BLaER1 (cell line): ENCODE data around the gene BTLA.

Experiments used
- H3K27ac ChIP-seq: shearing (Covaris generic); formaldehyde crosslinking; 2 replicates; pipeline ENCODE4 v1.8.1; 2022
- H3K27me3 ChIP-seq: shearing (Covaris generic); formaldehyde crosslinking; 2 replicates; pipeline ENCODE4 v1.8.1; 2022
- H3K36me3 ChIP-seq: shearing (Covaris generic); formaldehyde crosslinking; 2 replicates; pipeline ENCODE4 v1.8.1; 2022
- H3K4me1 ChIP-seq: shearing (Covaris generic); formaldehyde crosslinking; 2 replicates; pipeline ENCODE4 v1.8.1; 2022
- H3K4me2 ChIP-seq: shearing (Covaris generic); formaldehyde crosslinking; 2 replicates; pipeline ENCODE4 v1.8.1; 2022
- H3K4me3 ChIP-seq: shearing (Covaris generic); formaldehyde crosslinking; 2 replicates; pipeline ENCODE4 v1.8.1; 2022
- H3K9ac ChIP-seq: shearing (Covaris generic); formaldehyde crosslinking; 2 replicates; pipeline ENCODE4 v1.8.1; 2022
- H3K9me3 ChIP-seq: shearing (Covaris generic); formaldehyde crosslinking; 2 replicates; pipeline ENCODE4 v1.8.1; 2022
- H4K20me1 ChIP-seq: shearing (Covaris generic); formaldehyde crosslinking; 2 replicates; pipeline ENCODE4 v1.8.1; 2022
- Cebpa-rat ChIP-seq: shearing (Covaris generic); IDR thresholded peaks from 2 replicates; pipeline ENCODE4 v1.8.1; 2022

The BTLA gene

DNA sequence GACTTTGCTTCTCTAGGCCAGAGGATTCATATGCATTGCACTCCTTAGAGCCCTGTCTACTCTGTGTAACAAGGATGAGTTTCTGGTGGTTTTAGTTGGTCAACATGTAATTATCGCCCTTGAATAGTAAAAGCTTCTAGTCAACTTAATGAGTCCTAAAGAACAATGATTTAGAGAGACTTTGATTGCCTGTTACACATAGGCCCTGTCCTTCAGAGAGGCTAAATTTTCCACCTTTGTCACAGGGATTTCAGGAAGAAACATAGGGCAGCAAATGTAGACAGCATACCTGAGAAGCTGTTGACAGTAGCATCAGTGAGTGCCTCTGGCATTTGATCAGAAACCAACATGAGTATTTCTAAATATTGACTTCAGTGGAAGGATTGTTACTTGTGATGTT is 7.1 kb downstream of the BTLA start:
- H3K36me3 ChIP-seq, result no peaks in the 10 kb centered on the region
- no peak overlapping the region for H3K4me3 ChIP-seq
- H3K9ac ChIP-seq, result no peak overlapping the region
- H3K27me3 ChIP-seq, result no peaks in the 10 kb centered on the region
- no peak overlapping the region for H3K27ac ChIP-seq
- TF ChIP-seq Cebpa-rat, result no peak
- no peak overlapping the region for H3K4me2 ChIP-seq
- peaks cover 8% of the 10 kb centered on the region for H3K4me1 ChIP-seq
- no peaks in the 10 kb centered on the region for H4K20me1 ChIP-seq
- H3K9me3 ChIP-seq, result no peaks in the 10 kb centered on the region

DNA sequence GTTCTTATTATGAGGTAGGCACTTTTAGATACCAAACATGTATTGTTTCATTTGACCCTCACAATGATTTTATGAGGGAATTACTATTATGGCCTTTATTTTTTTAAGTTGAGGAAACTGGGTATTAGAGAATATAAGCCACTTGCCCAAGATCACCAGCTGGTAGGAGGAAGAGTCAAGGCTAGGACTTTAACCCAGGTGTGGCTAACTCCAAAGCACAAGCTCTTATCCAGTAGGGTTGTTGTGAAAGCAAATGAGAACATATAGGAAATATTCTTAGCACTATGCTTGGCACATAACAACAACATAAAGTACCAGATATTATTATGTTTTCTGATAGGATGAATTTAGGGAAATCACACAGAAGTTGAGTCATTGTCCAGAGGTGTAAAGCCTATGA is 7.9 kb downstream of the BTLA start:
- Histone ChIP-seq H3K27me3 (no peaks in the 10 kb centered on the region), H3K4me1 (peaks cover 3% of the 10 kb centered on the region), H3K27ac (no peak overlapping the region), H3K4me3 (no peak overlapping the region), H3K4me2 (no peak overlapping the region), H4K20me1 (no peaks in the 10 kb centered on the region), H3K9me3 (no peaks in the 10 kb centered on the region), H3K9ac (no peak overlapping the region), H3K36me3 (no peaks in the 10 kb centered on the region)
- no peak for TF ChIP-seq Cebpa-rat

DNA sequence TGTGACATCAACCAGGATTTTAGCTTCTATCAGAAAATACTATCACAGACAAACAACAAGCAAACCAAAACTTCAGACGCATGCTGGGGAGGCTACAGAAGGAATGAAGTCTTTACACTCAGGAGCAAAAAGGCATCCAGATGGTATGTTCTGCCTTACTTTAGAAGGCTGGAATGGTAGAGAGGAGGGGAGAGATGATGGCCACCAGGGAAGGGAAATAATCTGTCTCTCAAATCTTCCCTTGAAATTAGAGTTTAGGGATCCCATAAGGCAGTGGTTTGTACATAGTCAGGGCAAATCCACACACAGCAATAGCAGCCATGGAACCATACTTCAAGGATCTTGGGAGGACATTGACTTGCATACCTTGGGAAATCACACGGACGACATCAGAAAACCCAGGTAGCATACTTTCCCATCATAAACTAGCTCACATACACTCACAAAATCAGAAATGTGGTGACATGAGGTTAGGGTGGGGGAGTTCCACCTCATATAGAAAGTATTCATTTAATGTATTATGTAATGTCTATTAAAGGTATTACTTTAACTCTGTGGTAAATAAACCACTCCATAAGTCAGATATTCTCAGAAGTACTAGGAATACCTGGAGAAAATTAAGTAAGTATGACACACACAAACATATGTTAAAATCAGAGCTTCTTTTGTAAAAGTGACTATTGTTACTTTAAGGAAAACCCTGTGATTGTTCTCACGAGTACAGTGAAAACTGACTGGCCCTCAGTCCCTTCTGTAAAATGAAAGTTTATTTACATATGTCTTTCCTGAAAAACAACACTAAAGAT is 9.4 kb downstream of the BTLA start:
- Histone ChIP-seq H3K4me2 (no peak overlapping the region), H3K27me3 (no peaks in the 10 kb centered on the region), H3K9me3 (no peaks in the 10 kb centered on the region; the same call in 1 of the 2 replicates), H4K20me1 (no peaks in the 10 kb centered on the region), H3K4me1 (no peaks in the 10 kb centered on the region), H3K27ac (no peak overlapping the region), H3K4me3 (no peak overlapping the region), H3K9ac (no peak overlapping the region), H3K36me3 (no peaks in the 10 kb centered on the region)
- no peak for TF ChIP-seq Cebpa-rat

DNA sequence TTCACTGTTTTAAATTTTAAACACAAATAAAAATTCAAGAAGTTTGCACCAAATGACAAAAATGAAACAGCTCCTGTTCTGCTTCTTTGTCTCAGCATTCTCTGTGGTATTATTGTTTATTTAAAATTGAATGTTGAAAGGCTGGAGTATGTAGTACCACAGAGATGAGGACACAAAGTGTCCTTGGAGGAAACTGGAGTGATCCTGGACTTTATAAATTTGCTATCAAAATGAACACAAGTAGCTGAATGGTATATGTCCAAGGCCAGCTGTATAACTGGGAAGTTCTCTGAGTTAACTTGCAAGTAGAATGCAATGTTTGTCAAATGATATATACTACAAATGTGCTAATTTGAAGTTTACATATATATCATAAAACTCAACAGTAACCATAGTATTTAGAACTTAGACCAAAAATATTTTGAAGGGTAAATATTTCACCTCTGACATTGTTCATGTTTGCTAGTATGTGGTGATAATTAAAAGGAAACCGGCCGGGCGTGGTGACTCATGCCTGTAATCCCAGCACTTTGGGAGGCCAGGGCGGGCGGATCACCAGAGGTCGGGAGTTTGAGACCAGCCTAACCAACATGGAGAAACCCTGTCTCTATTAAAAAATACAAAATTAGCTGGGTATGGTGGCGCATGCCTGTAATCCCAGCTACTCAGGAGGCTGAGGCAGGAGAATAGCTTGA is 12.3 kb downstream of the BTLA start:
- Histone ChIP-seq H3K4me1 (no peaks in the 10 kb centered on the region), H3K27ac (no peak overlapping the region), H3K36me3 (no peaks in the 10 kb centered on the region), H3K9ac (no peak overlapping the region), H3K9me3 (no peaks in the 10 kb centered on the region; the same call in 1 of the 2 replicates), H3K27me3 (no peaks in the 10 kb centered on the region), H3K4me2 (no peak overlapping the region), H3K4me3 (no peak overlapping the region), H4K20me1 (no peaks in the 10 kb centered on the region)
- TF ChIP-seq Cebpa-rat, result no peak

DNA sequence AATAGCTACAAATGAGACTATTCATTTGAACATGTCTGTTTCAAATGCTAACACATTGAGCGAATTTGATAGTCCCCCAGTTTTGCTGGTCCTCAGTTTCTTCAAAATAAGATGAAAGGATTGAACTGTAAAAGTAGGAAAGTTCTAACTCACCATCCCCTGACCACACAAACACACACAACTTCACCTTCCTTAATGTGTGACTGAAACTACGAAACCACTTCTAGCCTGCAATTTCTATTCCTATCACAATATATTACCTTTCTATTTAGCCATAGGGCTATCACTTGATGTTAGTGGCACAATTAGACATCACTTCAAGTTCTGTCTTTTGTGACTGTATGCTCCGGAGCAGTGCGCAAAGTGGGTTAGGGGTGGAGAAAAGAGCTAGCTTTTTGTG is 14.9 kb downstream of the BTLA start:
- H3K9ac ChIP-seq, result no peak overlapping the region
- no peak for TF ChIP-seq Cebpa-rat
- H3K36me3 ChIP-seq, result no peaks in the 10 kb centered on the region
- no peak overlapping the region for H3K27ac ChIP-seq
- H3K9me3 ChIP-seq, result no peaks in the 10 kb centered on the region; the same call in 1 of the 2 replicates
- H3K4me1 ChIP-seq, result no peaks in the 10 kb centered on the region
- H3K4me3 ChIP-seq, result no peak overlapping the region
- no peak overlapping the region for H3K4me2 ChIP-seq
- no peaks in the 10 kb centered on the region for H4K20me1 ChIP-seq
- H3K27me3 ChIP-seq, result no peaks in the 10 kb centered on the region

DNA sequence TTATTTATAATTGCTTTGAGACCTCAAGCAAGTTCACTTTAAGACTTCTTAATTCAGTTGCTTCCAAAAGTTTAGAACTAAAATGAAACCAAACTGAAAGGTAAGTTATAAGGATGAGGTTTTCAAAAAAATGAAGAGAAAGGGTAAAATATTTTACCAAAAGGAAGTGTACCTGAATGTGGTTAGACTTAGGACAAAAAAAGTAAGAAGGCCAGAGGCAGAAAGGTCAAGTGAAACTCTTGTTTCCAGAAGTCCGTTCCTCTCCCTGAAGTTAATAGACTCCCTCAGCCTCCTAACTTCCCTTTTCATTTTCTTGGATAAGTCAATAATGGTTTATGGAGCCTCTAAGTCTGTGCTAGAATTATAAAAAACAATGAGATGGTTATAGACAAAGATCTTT is 16.6 kb downstream of the BTLA start:
- H3K4me1 ChIP-seq, result no peaks in the 10 kb centered on the region
- no peaks in the 10 kb centered on the region for H3K36me3 ChIP-seq
- H3K9me3 ChIP-seq, result no peaks in the 10 kb centered on the region; the same call in 1 of the 2 replicates
- no peaks in the 10 kb centered on the region for H4K20me1 ChIP-seq
- no peak overlapping the region for H3K4me3 ChIP-seq
- TF ChIP-seq Cebpa-rat, result no peak
- no peak overlapping the region for H3K9ac ChIP-seq
- H3K27ac ChIP-seq, result no peak overlapping the region
- H3K4me2 ChIP-seq, result no peak overlapping the region
- H3K27me3 ChIP-seq, result no peaks in the 10 kb centered on the region

DNA sequence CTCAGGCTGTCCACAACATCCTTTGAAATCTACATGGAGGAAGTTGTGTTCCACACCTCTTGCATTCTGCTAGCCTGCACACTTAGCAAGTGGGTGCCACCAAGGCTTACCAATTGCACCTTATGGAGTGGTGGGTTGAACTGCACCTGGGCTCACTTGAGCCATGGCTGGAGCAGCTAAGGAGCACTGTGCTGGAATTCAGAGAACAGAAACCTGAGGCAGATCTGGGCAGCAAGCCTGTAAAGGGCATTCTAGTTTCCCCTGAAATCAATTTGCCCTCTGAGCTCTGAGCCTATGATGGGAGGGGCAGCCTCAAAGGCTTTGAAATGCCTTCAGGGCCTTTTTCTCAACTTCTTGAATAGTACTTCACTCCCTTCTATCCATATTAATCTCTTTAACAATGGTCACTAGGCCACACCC is 18.0 kb downstream of the BTLA start:
- Histone ChIP-seq H3K27ac (no peak overlapping the region), H3K4me2 (no peak overlapping the region), H3K4me1 (no peaks in the 10 kb centered on the region), H4K20me1 (no peaks in the 10 kb centered on the region), H3K27me3 (no peaks in the 10 kb centered on the region), H3K36me3 (no peaks in the 10 kb centered on the region), H3K4me3 (no peak overlapping the region), H3K9me3 (no peaks in the 10 kb centered on the region; the same call in 1 of the 2 replicates), H3K9ac (no peak overlapping the region)
- TF ChIP-seq Cebpa-rat, result no peak

DNA sequence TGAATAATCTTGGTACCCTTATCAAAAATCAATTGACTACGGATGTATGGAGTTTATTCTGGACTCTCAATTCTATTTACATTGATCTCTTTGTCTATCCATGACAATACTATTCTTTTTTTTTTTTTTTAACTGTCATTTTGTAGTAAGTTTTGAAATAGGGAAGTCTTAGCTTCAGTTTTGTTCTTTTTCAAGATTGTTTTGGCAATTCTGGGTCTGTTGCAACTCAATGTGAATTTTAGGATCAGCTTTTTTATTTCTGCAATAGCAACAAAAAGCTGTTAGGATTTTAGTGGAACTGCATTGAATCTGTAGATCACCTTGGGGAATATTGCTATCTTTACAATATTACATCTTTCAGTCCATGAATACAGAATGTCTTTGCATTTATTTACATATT is 21.4 kb downstream of the BTLA start:
- H3K9me3 ChIP-seq, result no peaks in the 10 kb centered on the region
- H3K27me3 ChIP-seq, result no peaks in the 10 kb centered on the region
- H3K4me1 ChIP-seq, result peaks cover 15% of the 10 kb centered on the region
- no peak overlapping the region for H3K4me2 ChIP-seq
- no peak overlapping the region for H3K4me3 ChIP-seq
- H3K9ac ChIP-seq, result no peak overlapping the region
- no peak overlapping the region for H3K27ac ChIP-seq
- TF ChIP-seq Cebpa-rat, result no peak
- H4K20me1 ChIP-seq, result no peaks in the 10 kb centered on the region
- H3K36me3 ChIP-seq, result no peaks in the 10 kb centered on the region

DNA sequence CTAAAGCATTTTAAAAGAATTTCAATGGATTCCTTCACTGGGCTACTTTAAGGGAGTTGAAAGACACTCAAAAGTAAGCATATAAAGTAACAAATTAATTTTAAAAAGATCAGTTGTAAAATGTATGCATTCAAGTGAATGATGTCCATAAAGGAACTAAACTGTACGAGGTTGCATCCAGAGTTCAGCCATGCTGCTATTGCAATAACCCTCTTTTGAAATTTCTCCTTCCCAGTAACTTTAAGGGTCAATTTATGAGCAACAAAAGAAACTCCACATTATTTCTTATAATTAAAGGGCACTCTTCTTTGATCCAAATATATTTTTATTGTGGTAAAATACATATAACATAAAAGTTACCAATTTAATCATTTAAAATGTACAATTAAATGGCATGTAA is 22.9 kb downstream of the BTLA start:
- H3K9ac ChIP-seq, result no peak overlapping the region
- H3K4me1 ChIP-seq, result peaks cover 28% of the 10 kb centered on the region
- no peaks in the 10 kb centered on the region for H4K20me1 ChIP-seq
- no peaks in the 10 kb centered on the region for H3K9me3 ChIP-seq
- no peak overlapping the region for H3K4me3 ChIP-seq
- no peak for TF ChIP-seq Cebpa-rat
- no peaks in the 10 kb centered on the region for H3K27me3 ChIP-seq
- H3K27ac ChIP-seq, result no peak overlapping the region
- no peak overlapping the region for H3K4me2 ChIP-seq
- no peaks in the 10 kb centered on the region for H3K36me3 ChIP-seq

DNA sequence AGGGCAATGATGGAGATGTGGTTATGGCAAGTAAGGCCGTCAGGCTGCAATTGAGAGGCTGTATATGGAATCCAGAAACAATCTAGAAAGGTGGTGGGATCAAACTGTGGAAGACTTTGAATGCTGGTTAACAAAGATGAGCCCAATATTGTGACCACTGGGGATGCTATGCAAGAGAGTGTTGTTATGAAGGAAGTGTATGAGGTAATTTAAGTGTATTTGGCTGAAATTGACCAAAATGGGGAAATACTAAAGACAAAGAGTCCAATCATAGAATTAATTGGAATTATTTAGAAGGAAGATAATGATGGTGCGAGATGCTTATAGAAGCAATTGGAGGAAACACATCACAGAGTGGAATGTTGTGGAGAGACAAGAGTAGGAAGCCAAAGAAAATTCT is 24.5 kb downstream of the BTLA start:
- Histone ChIP-seq H3K4me3 (no peak overlapping the region), H3K27ac (no peak overlapping the region), H3K27me3 (no peaks in the 10 kb centered on the region), H4K20me1 (no peaks in the 10 kb centered on the region), H3K4me2 (no peak overlapping the region), H3K9ac (no peak overlapping the region), H3K36me3 (no peaks in the 10 kb centered on the region), H3K4me1 (peaks cover 31% of the 10 kb centered on the region), H3K9me3 (no peaks in the 10 kb centered on the region)
- no peak for TF ChIP-seq Cebpa-rat
